IMR-90 (cell line): ENCODE results near the gene WDR70. TPM values are rescaled to one million over a fixed set of nuclear protein-coding genes. Genes with fewer than 3 reads are reported as not detected.
A peak's percentile ranks its signal among the peaks of the same experiment; 100 is the strongest.

Experiments used
- ATAC-seq: fragments of 200-7000 bp; cut with Tn5 transposase; 2 replicates; pipeline ENCODE4 v1.9.1; 2020; ENCODE audit warnings: low read depth, mild to moderate bottlenecking, moderate library complexity
- BruUV-seq: library from RNA; stranded (reverse); fragments of 400-500 nt; replicated peaks from 2 replicates; lab custom pipeline; 2021; lab: Mats Ljungman, UMichigan
- CTCF ChIA-PET: fragments of 300-600 bp; formaldehyde crosslinking; extraction: SDS; loops from one replicate; lab custom pipeline; 2021; ENCODE audit warnings: antibody characterized with exemption; lab: Yijun Ruan, JAX
- POLR2A ChIA-PET: fragments of 300-600 bp; sonication (Branson Sonifier 250); formaldehyde crosslinking; loops from one replicate; lab custom pipeline; 2022; ENCODE audit warnings: antibody characterized with exemption; ENCODE audit not compliant: unreplicated experiment; lab: Charles Lee
- DNase-seq: peaks from one replicate; pipeline ENCODE4 v3.0.0; 2013
- H2AFZ ChIP-seq: replicated peaks from 2 replicates; pipeline ENCODE3; 2013; ENCODE audit warnings: low read length, mild to moderate bottlenecking; ENCODE audit not compliant: poor library complexity
- H2AK5ac ChIP-seq: 2 replicates; pipeline ENCODE4 v1.6.1; 2013; ENCODE audit warnings: low read depth, low read length, inconsistent platforms
- H2AK9ac ChIP-seq: replicated peaks from 2 replicates; pipeline ENCODE3; 2013; ENCODE audit warnings: mild to moderate bottlenecking, low read depth, low read length, moderate library complexity; ENCODE audit not compliant: poor library complexity
- H2BK120ac ChIP-seq: 2 replicates; pipeline ENCODE4 v1.6.1; 2013; ENCODE audit warnings: low read depth, low read length, inconsistent platforms
- H2BK15ac ChIP-seq: 3 replicates; pipeline ENCODE4 v1.6.1; 2013; ENCODE audit warnings: low read depth, low read length, inconsistent platforms
- H2BK20ac ChIP-seq: 2 replicates; pipeline ENCODE4 v1.6.1; 2013; ENCODE audit warnings: low read depth, mild to moderate bottlenecking, inconsistent platforms, low read length, moderate library complexity
- H2BK5ac ChIP-seq: 2 replicates; pipeline ENCODE4 v1.6.1; 2013; ENCODE audit warnings: mild to moderate bottlenecking, low read depth, low read length, inconsistent platforms; ENCODE audit not compliant: poor library complexity, severe bottlenecking
- H3K14ac ChIP-seq: replicated peaks from 2 replicates; pipeline ENCODE4 v1.6.1; 2013; ENCODE audit warnings: low read depth, low read length, inconsistent platforms
- H3K18ac ChIP-seq: 2 replicates; pipeline ENCODE4 v1.6.1; 2013; ENCODE audit warnings: low read depth, low read length, control low read depth
- H3K23ac ChIP-seq: 2 replicates; pipeline ENCODE4 v1.6.1; 2013; ENCODE audit warnings: low read depth, low read length, inconsistent platforms
- H3K27ac ChIP-seq: 2 replicates; pipeline ENCODE4 v1.5.1; 2013; ENCODE audit warnings: mild to moderate bottlenecking, control low read depth, low read length; ENCODE audit not compliant: insufficient read depth
- H3K27me3 ChIP-seq: 2 replicates; pipeline ENCODE4 v1.6.1; 2013; ENCODE audit warnings: low read length; ENCODE audit not compliant: control insufficient read depth, insufficient read depth
- H3K36me3 ChIP-seq: 2 replicates; pipeline ENCODE4 v1.6.1; 2013; ENCODE audit warnings: low read length, mixed read lengths; ENCODE audit not compliant: control insufficient read depth, insufficient read depth
- H3K4ac ChIP-seq: 2 replicates; pipeline ENCODE4 v1.6.1; 2013; ENCODE audit warnings: low read depth, low read length, inconsistent platforms
- H3K4me1 ChIP-seq: 2 replicates; pipeline ENCODE4 v1.6.1; 2013; ENCODE audit warnings: low read length, mixed read lengths; ENCODE audit not compliant: control insufficient read depth, insufficient read depth
- H3K4me2 ChIP-seq: 2 replicates; pipeline ENCODE4 v1.6.1; 2013; ENCODE audit warnings: low read depth, mild to moderate bottlenecking, control low read depth, low read length, moderate library complexity
- H3K4me3 ChIP-seq: 2 replicates; pipeline ENCODE4 v1.5.1; 2013; ENCODE audit warnings: low read depth, mild to moderate bottlenecking, control low read depth, low read length, moderate library complexity; ENCODE audit not compliant: insufficient read depth
- H3K56ac ChIP-seq: 2 replicates; pipeline ENCODE4 v1.6.1; 2013; ENCODE audit warnings: low read length, inconsistent platforms; ENCODE audit not compliant: insufficient read depth; ENCODE audit errors: extremely low read depth
- H3K79me1 ChIP-seq, 2 experiments: 2 replicates each; pipeline ENCODE4 v1.6.1; 2013; ENCODE audit warnings: low read length in 2 of 2, inconsistent platforms in 1 of 2, low read depth in 1 of 2
- H3K9ac ChIP-seq: 2 replicates; pipeline ENCODE4 v1.6.1; 2013; ENCODE audit warnings: low read depth, low read length, control low read depth
- H3K9me1 ChIP-seq: 2 replicates; pipeline ENCODE4 v1.6.1; 2013; ENCODE audit warnings: low read length, inconsistent platforms; ENCODE audit not compliant: insufficient read depth
- H3K9me3 ChIP-seq: 2 replicates; pipeline ENCODE4 v1.6.1; 2013; ENCODE audit warnings: low read length; ENCODE audit not compliant: control insufficient read depth, insufficient read depth
- H4K20me1 ChIP-seq: 2 replicates; pipeline ENCODE4 v1.6.1; 2013; ENCODE audit warnings: low read length, inconsistent platforms; ENCODE audit not compliant: insufficient read depth
- H4K5ac ChIP-seq: 2 replicates; pipeline ENCODE4 v1.6.1; 2013; ENCODE audit warnings: mild to moderate bottlenecking, low read depth, low read length, control low read depth
- H4K8ac ChIP-seq, 2 experiments: 2 replicates each; pipeline ENCODE4 v1.6.1; 2013; ENCODE audit warnings: low read depth in 2 of 2, low read length in 2 of 2, control low read depth in 1 of 2, inconsistent platforms in 1 of 2
- H4K91ac ChIP-seq: 2 replicates; pipeline ENCODE4 v1.6.1; 2013; ENCODE audit warnings: low read depth, low read length, inconsistent platforms; ENCODE audit not compliant: insufficient read depth
- CEBPB ChIP-seq: IDR thresholded peaks from 2 replicates; pipeline ENCODE4 v1.6.1; 2012; ENCODE audit warnings: low read depth, low read length, improper control_type of control experiment
- CHD1 ChIP-seq: IDR thresholded peaks from 2 replicates; pipeline ENCODE4 v1.6.1; 2012; ENCODE audit warnings: low read depth, low read length, improper control_type of control experiment
- ELK1 ChIP-seq: fragments of 150-350 bp; IDR thresholded peaks from 2 replicates; pipeline ENCODE4 v1.6.1; 2016; ENCODE audit warnings: low read depth, mild to moderate bottlenecking, low read length, moderate library complexity, borderline replicate concordance
- FOS ChIP-seq: fragments of 150-350 bp; IDR thresholded peaks from 2 replicates; pipeline ENCODE4 v1.6.1; 2016; ENCODE audit warnings: low read depth, low read length
- MAFK ChIP-seq: IDR thresholded peaks from 2 replicates; pipeline ENCODE4 v1.6.1; 2012; ENCODE audit warnings: low read depth, low read length, improper control_type of control experiment
- MAZ ChIP-seq: IDR thresholded peaks from 2 replicates; pipeline ENCODE4 v1.6.1; 2012; ENCODE audit warnings: low read depth, mild to moderate bottlenecking, low read length, improper control_type of control experiment, moderate library complexity, borderline replicate concordance
- MXI1 ChIP-seq: IDR thresholded peaks from 2 replicates; pipeline ENCODE4 v1.6.1; 2012; ENCODE audit warnings: low read depth, mild to moderate bottlenecking, low read length, moderate library complexity, borderline replicate concordance
- POLR2A ChIP-seq: IDR thresholded peaks from 2 replicates; pipeline ENCODE4 v1.6.1; 2012; ENCODE audit warnings: mild to moderate bottlenecking, low read depth, low read length
- RAD21 ChIP-seq: IDR thresholded peaks from 2 replicates; pipeline ENCODE4 v1.6.1; 2012; ENCODE audit warnings: low read length, improper control_type of control experiment
- RCOR1 ChIP-seq: IDR thresholded peaks from 2 replicates; pipeline ENCODE4 v1.6.1; 2012; ENCODE audit warnings: mild to moderate bottlenecking, low read length, improper control_type of control experiment; ENCODE audit not compliant: insufficient replicate concordance
- SMC3 ChIP-seq: fragments of 150-350 bp; IDR thresholded peaks from 2 replicates; pipeline ENCODE4 v1.6.1; 2016; ENCODE audit warnings: low read depth, mild to moderate bottlenecking, antibody characterized with exemption, low read length, moderate library complexity
- WGBS, 2 experiments: methylation state at CpG; one replicate each; pipeline versions ENCODE4 v1.1.5 to v1.1.7; 2013; ENCODE audit warnings: missing lambda C conversion rate in 2 of 2; ENCODE audit not compliant: insufficient read length in 1 of 2; ENCODE audit errors: extremely low coverage in 2 of 2; 5-methylcytosine and 5-hydroxymethylcytosine counted together
- dilution Hi-C: fragments of 300-500 bp; cut with HindIII; formaldehyde crosslinking; loops from one replicate; pipeline ENCODE4 v1.14.3; 2018; ENCODE audit warnings: low sequenced_read_pairs; ENCODE audit not compliant: unreplicated experiment
- in situ Hi-C: fragments of 300-500 bp; cut with MboI; formaldehyde crosslinking; loops from 3 replicates; pipeline ENCODE4 v1.14.3; 2019; ENCODE audit warnings: low sequenced_read_pairs, inconsistent platforms, mixed read lengths
- intact Hi-C: fragments of 100-400 bp; cut with micrococcal nuclease; formaldehyde crosslinking; loops from 2 replicates; pipeline ENCODE4 v1.10.0; 2022
- polyA plus RNA-seq, 3 experiments: library from polyadenylated mRNA; depleted of rRNA; stranded (reverse); fragments of >200 nt; gene quantifications; 2 replicates each; pipeline ENCODE4 v1.2.3, GENCODE V29; 2012; ENCODE audit warnings: low replicate concordance in 1 of 3
- total RNA-seq: library from RNA; depleted of rRNA; stranded (reverse); fragments of >200 nt; gene quantifications from 2 replicates; pipeline ENCODE4 v1.2.3, GENCODE V29; 2012

Gene WDR70
- total and polyA plus RNA-seq, 2 of the 4 experiments (the other 2 are of a cell fraction) = 16.7 to 29.9 TPM

GRCh38 chr5:37737326-37738056 lies 358.4 kb downstream of the WDR70 start:
- Histone ChIP-seq H4K5ac (no peak overlapping the region), H3K79me1 (0 out of 4 replicates have a peak, but pooled peaks cover 0 to 5% of the 10 kb centered on the region in 2 experiments), H3K4me3 (no peak overlapping the region), H2BK120ac (no peak overlapping the region), H3K9me1 (no peaks in the 10 kb centered on the region; the same call in 1 of the 2 replicates), H3K4me1 (peaks cover 18% of the 10 kb centered on the region), H2BK20ac (no peak overlapping the region), H3K4me2 (no peak overlapping the region), H3K4ac (no peak overlapping the region), H2BK5ac (no peak overlapping the region), H3K9ac (no peak overlapping the region), H3K36me3 (no peaks in the 10 kb centered on the region), H3K18ac (no peak overlapping the region), H4K20me1 (no peaks in the 10 kb centered on the region), H2AFZ (no peak overlapping the region), H2AK9ac (no peak overlapping the region), H3K9me3 (no peaks in the 10 kb centered on the region), H4K91ac (no peak overlapping the region), H3K27me3 (no peaks in the 10 kb centered on the region), H3K23ac (no peak overlapping the region), H3K56ac (no peak overlapping the region), H2AK5ac (no peak overlapping the region), H3K14ac (no peak overlapping the region), H3K27ac (no peak overlapping the region), H4K8ac (no peak overlapping the region), H2BK15ac (peak overlapping the region; percentile 21; the same call in 1 of the 3 replicates)
- ChIA-PET POLR2A (interaction anchor here (0.6 kb wide), 1 partner anchor 220 kb away, joined by 3 read pairs; no protein-coding TSS in a partner anchor), CTCF (interaction anchor here (0.6 to 1.8 kb wide), 4 partner anchors 12 to 324 kb away, joined by 3 to 6 read pairs (median 4); no protein-coding TSS in a partner anchor)
- in situ Hi-C loops = no loop called here
- dilution Hi-C loops = no loop called here
- WGBS, 2 experiments = 100% methylated on average over 2 of the region's 4 CpGs; no CpG with 5 or more reads in 1 of the 2 experiments
- BruUV-seq = no TSS peak
- ATAC-seq (no peak), DNase-seq (no peak)
- intact Hi-C loops = loop anchor here (2.0 kb wide), 1 partner anchor 15 kb away; no protein-coding TSS in a partner anchor
- TF ChIP-seq RCOR1 (no peak), ELK1 (no peak), MXI1 (no peak), RAD21 (no peak), MAZ (no peak), MAFK (no peak), FOS (no peak), POLR2A (no peak), CHD1 (no peak), SMC3 (no peak), CEBPB (no peak)
